ENCODE results near the gene CD300LG. TPM values are rescaled to one million over a fixed set of nuclear protein-coding genes. Genes with fewer than 3 reads are reported as not detected.

Gene CD300LG
- total RNA-seq, 2 donors from 2014 or later, result 0.09 to 33.5 TPM

DNA sequence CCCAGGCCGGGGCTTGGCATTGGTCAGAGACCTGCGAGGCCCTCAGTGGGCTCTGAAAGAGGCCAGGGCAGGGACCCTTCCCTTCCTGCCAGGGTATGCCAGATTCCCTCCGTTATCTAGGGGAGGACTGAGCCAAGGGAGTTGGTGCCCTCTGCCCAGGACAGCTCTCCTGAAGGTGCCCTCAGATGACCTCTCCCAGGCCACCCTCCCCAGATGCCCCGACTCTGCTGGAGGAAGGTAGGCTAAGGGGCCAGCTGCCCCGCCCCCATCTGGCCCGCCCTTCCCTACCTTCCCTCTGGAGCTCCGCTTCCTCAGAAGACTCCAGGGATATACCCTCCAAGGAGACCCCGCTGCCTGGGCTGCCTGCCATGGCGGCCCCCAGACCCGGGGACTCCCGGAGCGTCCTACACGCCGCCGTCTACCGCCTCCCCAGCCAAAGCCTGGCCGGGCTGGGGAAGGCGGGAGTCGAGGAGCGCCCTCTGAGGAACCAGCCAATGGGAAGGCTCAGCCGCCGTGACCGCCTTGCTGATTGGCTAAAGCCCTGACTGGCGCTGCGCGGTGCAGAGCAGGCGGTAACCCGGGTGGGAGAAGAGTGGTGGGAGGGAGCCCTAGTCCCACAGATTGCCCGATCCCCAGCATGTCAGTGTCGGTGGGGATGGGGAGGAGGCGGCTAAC is 53.3 kb downstream of the CD300LG start:
- Histone ChIP-seq H3K27me3 (replicated peaks; ENCODE audit: insufficient read depth) (no peaks in the 10 kb centered on the region), H3K4me3 (peak overlapping the region; percentile 26 to 35), H3K9me3 (no peaks in the 10 kb centered on the region), H3K36me3 (no peaks in the 10 kb centered on the region), H3K4me1 (replicated peaks) (no peaks in the 10 kb centered on the region), H3K27ac (no peak overlapping the region)
- DNase-seq (ENCODE audit: low spot score), result peak; percentile 75
- under 1% methylated on average over 28 of the region's 31 CpGs for WGBS
- no peak for TF ChIP-seq CTCF (IDR thresholded peaks at IDR 0.05)
- TF ChIP-seq POLR2AphosphoS5 (IDR thresholded peaks at IDR 0.05), result peak; percentile 63
- intact Hi-C loops (cut with DNase I), result no loop called here

GRCh38 chr17:43900858-43901754 is 54.1 kb downstream of the CD300LG start:
- Histone ChIP-seq H3K4me3 (peak overlapping the region; percentile 26 to 35), H3K27me3 (replicated peaks; ENCODE audit: insufficient read depth) (no peaks in the 10 kb centered on the region), H3K36me3 (no peaks in the 10 kb centered on the region), H3K27ac (no peak overlapping the region), H3K4me1 (replicated peaks) (peaks cover 3% of the 10 kb centered on the region), H3K9me3 (no peaks in the 10 kb centered on the region)
- intact Hi-C loops (cut with DNase I), result no loop called here
- TF ChIP-seq POLR2A (IDR thresholded peaks at IDR 0.05), result no peak
- TF ChIP-seq CTCF (IDR thresholded peaks at IDR 0.05), result no peak
- no peak for TF ChIP-seq POLR2AphosphoS5 (IDR thresholded peaks at IDR 0.05)
- no peak for DNase-seq (ENCODE audit: low spot score)
- WGBS, result 29% methylated on average over 13 of the region's 13 CpGs

DNA sequence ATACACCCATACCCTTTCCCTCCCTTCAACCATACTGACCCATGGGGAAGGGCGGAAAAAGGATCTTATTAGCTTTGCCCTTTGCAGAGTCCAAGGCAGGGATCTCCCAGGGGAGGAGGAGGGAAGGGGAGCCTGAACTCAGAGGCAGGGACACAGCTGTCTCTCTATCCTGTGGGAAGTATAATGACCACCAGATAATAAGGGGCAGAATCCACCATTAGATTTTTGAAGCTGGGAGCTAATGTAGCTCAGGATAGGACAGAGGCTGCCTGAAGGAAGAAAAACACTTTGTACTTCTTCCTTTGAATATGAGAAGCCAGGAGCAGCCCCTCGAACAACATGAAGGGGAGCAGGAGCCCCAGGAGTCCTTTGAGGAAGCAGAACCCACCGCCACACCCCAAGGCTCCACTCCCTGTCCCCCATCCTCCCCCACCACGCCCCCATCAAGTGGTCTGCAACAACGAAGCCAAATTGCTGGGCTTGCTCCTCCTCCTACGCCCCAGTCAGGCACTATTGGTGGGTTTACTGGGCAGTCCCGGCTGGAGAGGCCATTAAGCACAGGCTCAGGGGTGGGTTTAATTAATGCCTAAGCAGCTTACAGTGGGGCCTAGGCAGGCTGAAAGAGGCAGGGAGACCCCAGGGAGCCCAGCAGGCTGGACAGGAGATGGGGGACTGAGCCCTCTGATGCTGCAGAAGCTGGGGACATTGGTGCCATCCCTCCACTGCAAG is 55.0 kb downstream of the CD300LG start:
- Histone ChIP-seq H3K27ac (no peak overlapping the region), H3K4me1 (replicated peaks) (peaks cover 6% of the 10 kb centered on the region), H3K27me3 (replicated peaks; ENCODE audit: insufficient read depth) (no peaks in the 10 kb centered on the region), H3K9me3 (no peaks in the 10 kb centered on the region), H3K4me3 (no peak overlapping the region), H3K36me3 (no peaks in the 10 kb centered on the region)
- TF ChIP-seq POLR2A (IDR thresholded peaks at IDR 0.05), result no peak
- no peak for TF ChIP-seq POLR2AphosphoS5 (IDR thresholded peaks at IDR 0.05)
- no peak for TF ChIP-seq CTCF (IDR thresholded peaks at IDR 0.05)
- 62% methylated on average over 7 of the region's 7 CpGs for WGBS
- no peak for DNase-seq (ENCODE audit: low spot score)
- intact Hi-C loops (cut with DNase I), result no loop called here

GRCh38 chr17:43905400-43905984 is 58.5 kb downstream of the CD300LG start:
- intact Hi-C loops (cut with DNase I), result no loop called here
- H3K27me3 ChIP-seq (replicated peaks; ENCODE audit: insufficient read depth), result no peaks in the 10 kb centered on the region
- H3K4me3 ChIP-seq, result peak overlapping the region in 1 of 2 donors; percentile 52
- no peaks in the 10 kb centered on the region for H3K36me3 ChIP-seq
- no peak for DNase-seq (ENCODE audit: low spot score)
- WGBS, result 43% methylated on average over 3 of the region's 3 CpGs
- peaks cover 6% of the 10 kb centered on the region for H3K4me1 ChIP-seq (replicated peaks)
- no peaks in the 10 kb centered on the region for H3K9me3 ChIP-seq
- H3K27ac ChIP-seq, result peak overlapping the region; percentile 79 to 86
- TF ChIP-seq POLR2A (IDR thresholded peaks at IDR 0.05) (no peak), CTCF (IDR thresholded peaks at IDR 0.05) (no peak), POLR2AphosphoS5 (IDR thresholded peaks at IDR 0.05) (no peak)

All from prostate gland (tissue), 2 donors.